Measurements from ENCODE around the gene HMGCS1. TPM values are rescaled to one million over a fixed set of nuclear protein-coding genes. Genes with fewer than 3 reads are reported as not detected.

Gene HMGCS1
- total RNA-seq, 1 experiment from 2014 or later = 211 TPM

DNA sequence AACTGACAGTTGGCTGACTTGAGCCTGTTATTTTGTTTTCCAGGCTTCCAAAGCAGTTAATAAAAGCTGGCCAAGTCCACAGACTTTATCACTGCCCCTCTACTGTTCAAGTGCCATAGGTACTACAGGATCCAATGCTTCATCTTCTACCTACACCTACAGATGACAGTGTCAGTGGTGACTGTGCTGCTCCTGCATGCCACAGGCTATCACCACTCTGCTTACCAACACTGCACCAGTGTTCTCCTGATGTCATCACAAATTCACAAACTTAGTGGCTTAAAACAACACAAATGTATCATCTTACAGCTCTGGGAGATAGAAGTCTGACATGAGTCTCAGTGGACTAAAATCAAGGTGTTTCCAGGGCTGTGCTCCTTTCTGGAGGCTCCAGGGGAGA, 26.6 kb downstream of the HMGCS1 start:
- Histone ChIP-seq H3K36me3 (ENCODE audit: control insufficient read depth, insufficient read depth, low read length) (peaks cover 3% of the 10 kb centered on the region), H3K4me3 (ENCODE audit: low read depth, low read length) (no peak overlapping the region), H3K27me3 (replicated peaks; ENCODE audit: control insufficient read depth, insufficient read depth, low read length) (no peaks in the 10 kb centered on the region), H3K9me3 (no peaks in the 10 kb centered on the region), H3K4me1 (peaks cover 6% of the 10 kb centered on the region)
- Mint-ChIP-seq H3K9me3 (ENCODE audit: unreplicated experiment) (no peaks in the 10 kb centered on the region), H3K4me1 (ENCODE audit: low read depth, unreplicated experiment) (peaks cover 6% of the 10 kb centered on the region), H3K27me3 (ENCODE audit: insufficient read depth, unreplicated experiment) (no peaks in the 10 kb centered on the region), H3K4me3 (ENCODE audit: unreplicated experiment) (no peak overlapping the region), H3K27ac (ENCODE audit: unreplicated experiment) (no peak overlapping the region), H3K36me3 (ENCODE audit: insufficient read depth, unreplicated experiment) (peaks cover 61% of the 10 kb centered on the region)
- CTCF ChIA-PET = no interaction called here
- TF ChIP-seq, protein P1, sequence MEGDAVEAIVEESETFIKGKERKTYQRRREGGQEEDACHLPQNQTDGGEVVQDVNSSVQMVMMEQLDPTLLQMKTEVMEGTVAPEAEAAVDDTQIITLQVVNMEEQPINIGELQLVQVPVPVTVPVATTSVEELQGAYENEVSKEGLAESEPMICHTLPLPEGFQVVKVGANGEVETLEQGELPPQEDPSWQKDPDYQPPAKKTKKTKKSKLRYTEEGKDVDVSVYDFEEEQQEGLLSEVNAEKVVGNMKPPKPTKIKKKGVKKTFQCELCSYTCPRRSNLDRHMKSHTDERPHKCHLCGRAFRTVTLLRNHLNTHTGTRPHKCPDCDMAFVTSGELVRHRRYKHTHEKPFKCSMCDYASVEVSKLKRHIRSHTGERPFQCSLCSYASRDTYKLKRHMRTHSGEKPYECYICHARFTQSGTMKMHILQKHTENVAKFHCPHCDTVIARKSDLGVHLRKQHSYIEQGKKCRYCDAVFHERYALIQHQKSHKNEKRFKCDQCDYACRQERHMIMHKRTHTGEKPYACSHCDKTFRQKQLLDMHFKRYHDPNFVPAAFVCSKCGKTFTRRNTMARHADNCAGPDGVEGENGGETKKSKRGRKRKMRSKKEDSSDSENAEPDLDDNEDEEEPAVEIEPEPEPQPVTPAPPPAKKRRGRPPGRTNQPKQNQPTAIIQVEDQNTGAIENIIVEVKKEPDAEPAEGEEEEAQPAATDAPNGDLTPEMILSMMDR (IDR thresholded peaks at IDR 0.05; ENCODE audit: insufficient read depth in 1 of 2, low read depth in 1 of 2, low read length in 1 of 2, severe bottlenecking in 1 of 2, unreplicated experiment in 1 of 2) = no peak
- intact Hi-C loops (cut with micrococcal nuclease; ENCODE audit: unreplicated experiment) = no loop called here
- POLR2A ChIA-PET = no interaction called here
- DNase-seq = no peak
- BruUV-seq (replicated peaks) = no TSS peak

DNA sequence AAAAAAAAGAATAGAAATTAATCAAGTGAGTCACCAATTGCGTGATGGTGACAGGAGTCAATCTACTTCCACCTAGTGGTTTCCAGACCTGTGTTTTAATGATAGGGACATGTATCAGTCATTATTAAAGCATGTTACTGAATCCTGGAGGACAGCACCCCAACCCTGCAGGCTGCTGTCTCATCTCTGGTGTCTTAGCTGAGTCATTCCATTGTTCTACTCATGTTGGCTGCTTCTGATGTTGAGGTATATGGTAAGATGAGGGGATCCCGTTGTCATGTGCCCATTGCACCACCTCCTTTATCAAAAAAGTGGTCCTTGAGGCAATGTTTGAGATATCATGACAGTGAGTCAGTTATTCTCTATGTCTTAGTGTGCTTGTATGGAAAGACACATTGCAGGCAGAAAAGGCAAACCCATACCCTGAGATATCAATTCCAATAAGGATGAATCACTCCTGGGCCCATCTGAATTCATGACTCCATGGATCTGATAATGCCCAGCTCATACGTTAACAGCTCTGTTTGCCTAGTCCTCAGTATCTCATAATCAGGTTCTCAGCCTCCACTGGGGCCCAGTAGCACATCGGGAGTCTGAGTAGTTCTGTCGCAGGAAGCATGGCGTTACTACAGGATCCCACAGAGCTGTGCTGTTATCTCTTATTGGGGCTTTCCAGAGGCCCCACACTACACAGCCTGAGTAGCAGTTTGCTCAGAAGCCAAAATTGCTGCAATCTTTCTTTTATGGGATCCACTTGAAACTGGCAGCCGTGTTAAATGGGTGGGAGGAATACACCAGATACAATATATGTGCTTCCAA, 31.2 kb downstream of the HMGCS1 start:
- Mint-ChIP-seq H3K9me3 (ENCODE audit: unreplicated experiment) (no peaks in the 10 kb centered on the region), H3K27ac (ENCODE audit: unreplicated experiment) (no peak overlapping the region), H3K27me3 (ENCODE audit: insufficient read depth, unreplicated experiment) (no peaks in the 10 kb centered on the region), H3K4me1 (ENCODE audit: low read depth, unreplicated experiment) (peaks cover 6% of the 10 kb centered on the region), H3K36me3 (ENCODE audit: insufficient read depth, unreplicated experiment) (peaks cover 21% of the 10 kb centered on the region), H3K4me3 (ENCODE audit: unreplicated experiment) (no peak overlapping the region)
- Histone ChIP-seq H3K36me3 (ENCODE audit: control insufficient read depth, insufficient read depth, low read length) (no peaks in the 10 kb centered on the region), H3K9me3 (no peaks in the 10 kb centered on the region), H3K4me1 (no peaks in the 10 kb centered on the region), H3K4me3 (ENCODE audit: low read depth, low read length) (no peak overlapping the region), H3K27me3 (replicated peaks; ENCODE audit: control insufficient read depth, insufficient read depth, low read length) (no peaks in the 10 kb centered on the region)
- POLR2A ChIA-PET = interaction anchor here (0.5 kb wide), 1 partner anchor 18 kb away, joined by 3 read pairs; no protein-coding TSS in a partner anchor
- TF ChIP-seq, protein P1 (IDR thresholded peaks at IDR 0.05; ENCODE audit: insufficient read depth in 1 of 2, low read depth in 1 of 2, low read length in 1 of 2, severe bottlenecking in 1 of 2, unreplicated experiment in 1 of 2) = no peak
- no peak for DNase-seq
- BruUV-seq (replicated peaks) = no TSS peak
- intact Hi-C loops (cut with micrococcal nuclease; ENCODE audit: unreplicated experiment) = no loop called here
- CTCF ChIA-PET = no interaction called here

DNA sequence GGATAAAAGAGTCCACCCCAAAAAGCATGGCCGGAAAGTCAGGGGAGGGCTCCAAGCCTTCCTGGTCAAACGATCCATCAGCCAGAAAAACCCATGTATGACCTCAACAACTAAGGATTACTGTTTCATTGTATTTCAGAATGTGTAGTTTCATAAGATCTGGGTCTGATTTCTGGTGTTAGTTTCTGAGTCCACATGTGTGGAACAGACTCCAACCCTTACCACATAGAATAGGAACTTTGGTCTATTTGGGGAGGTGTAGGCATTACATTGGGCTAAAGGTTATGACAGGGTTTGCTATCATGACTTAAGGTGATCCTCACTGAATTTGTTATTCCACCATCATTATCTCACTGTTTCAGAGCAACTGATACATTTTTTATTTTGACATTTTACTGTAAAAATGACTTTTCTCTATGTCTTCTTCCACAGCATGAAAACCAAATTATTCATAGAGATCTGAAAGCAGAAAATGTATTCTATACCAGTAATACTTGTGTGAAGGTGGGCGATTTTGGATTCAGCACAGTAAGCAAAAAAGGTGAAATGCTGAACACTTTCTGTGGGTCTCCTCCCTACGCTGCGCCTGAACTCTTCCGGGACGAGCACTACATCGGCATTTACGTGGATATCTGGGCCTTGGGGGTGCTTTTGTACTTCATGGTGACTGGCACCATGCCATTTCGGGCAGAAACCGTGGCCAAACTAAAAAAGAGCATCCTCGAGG, 33.5 kb downstream of the HMGCS1 start:
- Histone ChIP-seq H3K36me3 (ENCODE audit: control insufficient read depth, insufficient read depth, low read length) (no peaks in the 10 kb centered on the region), H3K27me3 (replicated peaks; ENCODE audit: control insufficient read depth, insufficient read depth, low read length) (no peaks in the 10 kb centered on the region), H3K9me3 (no peaks in the 10 kb centered on the region), H3K4me3 (ENCODE audit: low read depth, low read length) (no peak overlapping the region), H3K4me1 (no peaks in the 10 kb centered on the region)
- Mint-ChIP-seq H3K27me3 (ENCODE audit: insufficient read depth, unreplicated experiment) (no peaks in the 10 kb centered on the region), H3K27ac (ENCODE audit: unreplicated experiment) (no peak overlapping the region), H3K9me3 (ENCODE audit: unreplicated experiment) (no peaks in the 10 kb centered on the region), H3K4me1 (ENCODE audit: low read depth, unreplicated experiment) (peaks cover 6% of the 10 kb centered on the region), H3K36me3 (ENCODE audit: insufficient read depth, unreplicated experiment) (peaks cover 13% of the 10 kb centered on the region), H3K4me3 (ENCODE audit: unreplicated experiment) (no peak overlapping the region)
- no TSS peak for BruUV-seq (replicated peaks)
- TF ChIP-seq, protein P1 (IDR thresholded peaks at IDR 0.05; ENCODE audit: insufficient read depth in 1 of 2, low read depth in 1 of 2, low read length in 1 of 2, severe bottlenecking in 1 of 2, unreplicated experiment in 1 of 2) = no peak
- intact Hi-C loops (cut with micrococcal nuclease; ENCODE audit: unreplicated experiment) = no loop called here
- POLR2A ChIA-PET = no interaction called here
- no peak for DNase-seq
- CTCF ChIA-PET = no interaction called here
